IMR-90 (cell line): ENCODE measurements around the gene SLC31A1. TPM values are rescaled to one million over a fixed set of nuclear protein-coding genes. Genes with fewer than 3 reads are reported as not detected.

ENCODE experiments used
- ATAC-seq: fragments of 200-7000 bp; cut with Tn5 transposase; 2 replicates; pipeline ENCODE4 v1.9.1; 2020; ENCODE audit warnings: low read depth, mild to moderate bottlenecking, moderate library complexity
- Bru-seq: library from RNA; stranded (reverse); fragments of 400-500 nt; gene quantifications from one replicate; lab custom pipeline; 2021; lab: Mats Ljungman, UMichigan
- BruChase-seq, 2 experiments: library from RNA; stranded (reverse); fragments of 400-500 nt; gene quantifications; one replicate each; lab custom pipeline; 2021; lab: Mats Ljungman, UMichigan
- BruUV-seq: library from RNA; stranded (reverse); fragments of 400-500 nt; replicated peaks from 2 replicates; lab custom pipeline; 2021; lab: Mats Ljungman, UMichigan
- CTCF ChIA-PET: fragments of 300-600 bp; formaldehyde crosslinking; extraction: SDS; loops from one replicate; lab custom pipeline; 2021; ENCODE audit warnings: antibody characterized with exemption; lab: Yijun Ruan, JAX
- POLR2A ChIA-PET: fragments of 300-600 bp; sonication (Branson Sonifier 250); formaldehyde crosslinking; loops from one replicate; lab custom pipeline; 2022; ENCODE audit warnings: antibody characterized with exemption; ENCODE audit not compliant: unreplicated experiment; lab: Charles Lee
- DNase-seq: peaks from one replicate; pipeline ENCODE4 v3.0.0; 2013
- H2AFZ ChIP-seq: replicated peaks from 2 replicates; pipeline ENCODE3; 2013; ENCODE audit warnings: low read length, mild to moderate bottlenecking; ENCODE audit not compliant: poor library complexity
- H2AK5ac ChIP-seq: 2 replicates; pipeline ENCODE4 v1.6.1; 2013; ENCODE audit warnings: low read depth, low read length, inconsistent platforms
- H2AK9ac ChIP-seq: replicated peaks from 2 replicates; pipeline ENCODE3; 2013; ENCODE audit warnings: mild to moderate bottlenecking, low read depth, low read length, moderate library complexity; ENCODE audit not compliant: poor library complexity
- H2BK120ac ChIP-seq: 2 replicates; pipeline ENCODE4 v1.6.1; 2013; ENCODE audit warnings: low read depth, low read length, inconsistent platforms
- H2BK15ac ChIP-seq: 3 replicates; pipeline ENCODE4 v1.6.1; 2013; ENCODE audit warnings: low read depth, low read length, inconsistent platforms
- H2BK20ac ChIP-seq: 2 replicates; pipeline ENCODE4 v1.6.1; 2013; ENCODE audit warnings: low read depth, mild to moderate bottlenecking, inconsistent platforms, low read length, moderate library complexity
- H2BK5ac ChIP-seq: 2 replicates; pipeline ENCODE4 v1.6.1; 2013; ENCODE audit warnings: mild to moderate bottlenecking, low read depth, low read length, inconsistent platforms; ENCODE audit not compliant: poor library complexity, severe bottlenecking
- H3K14ac ChIP-seq: replicated peaks from 2 replicates; pipeline ENCODE4 v1.6.1; 2013; ENCODE audit warnings: low read depth, low read length, inconsistent platforms
- H3K18ac ChIP-seq: 2 replicates; pipeline ENCODE4 v1.6.1; 2013; ENCODE audit warnings: low read depth, low read length, control low read depth
- H3K23ac ChIP-seq: 2 replicates; pipeline ENCODE4 v1.6.1; 2013; ENCODE audit warnings: low read depth, low read length, inconsistent platforms
- H3K27ac ChIP-seq: 2 replicates; pipeline ENCODE4 v1.5.1; 2013; ENCODE audit warnings: mild to moderate bottlenecking, control low read depth, low read length; ENCODE audit not compliant: insufficient read depth
- H3K27me3 ChIP-seq: 2 replicates; pipeline ENCODE4 v1.6.1; 2013; ENCODE audit warnings: low read length; ENCODE audit not compliant: control insufficient read depth, insufficient read depth
- H3K36me3 ChIP-seq: 2 replicates; pipeline ENCODE4 v1.6.1; 2013; ENCODE audit warnings: low read length, mixed read lengths; ENCODE audit not compliant: control insufficient read depth, insufficient read depth
- H3K4ac ChIP-seq: 2 replicates; pipeline ENCODE4 v1.6.1; 2013; ENCODE audit warnings: low read depth, low read length, inconsistent platforms
- H3K4me1 ChIP-seq: 2 replicates; pipeline ENCODE4 v1.6.1; 2013; ENCODE audit warnings: low read length, mixed read lengths; ENCODE audit not compliant: control insufficient read depth, insufficient read depth
- H3K4me2 ChIP-seq: 2 replicates; pipeline ENCODE4 v1.6.1; 2013; ENCODE audit warnings: low read depth, mild to moderate bottlenecking, control low read depth, low read length, moderate library complexity
- H3K4me3 ChIP-seq: 2 replicates; pipeline ENCODE4 v1.5.1; 2013; ENCODE audit warnings: low read depth, mild to moderate bottlenecking, control low read depth, low read length, moderate library complexity; ENCODE audit not compliant: insufficient read depth
- H3K56ac ChIP-seq: 2 replicates; pipeline ENCODE4 v1.6.1; 2013; ENCODE audit warnings: low read length, inconsistent platforms; ENCODE audit not compliant: insufficient read depth; ENCODE audit errors: extremely low read depth
- H3K79me1 ChIP-seq, 2 experiments: 2 replicates each; pipeline ENCODE4 v1.6.1; 2013; ENCODE audit warnings: low read length in 2 of 2, inconsistent platforms in 1 of 2, low read depth in 1 of 2
- H3K9ac ChIP-seq: 2 replicates; pipeline ENCODE4 v1.6.1; 2013; ENCODE audit warnings: low read depth, low read length, control low read depth
- H3K9me1 ChIP-seq: 2 replicates; pipeline ENCODE4 v1.6.1; 2013; ENCODE audit warnings: low read length, inconsistent platforms; ENCODE audit not compliant: insufficient read depth
- H3K9me3 ChIP-seq: 2 replicates; pipeline ENCODE4 v1.6.1; 2013; ENCODE audit warnings: low read length; ENCODE audit not compliant: control insufficient read depth, insufficient read depth
- H4K20me1 ChIP-seq: 2 replicates; pipeline ENCODE4 v1.6.1; 2013; ENCODE audit warnings: low read length, inconsistent platforms; ENCODE audit not compliant: insufficient read depth
- H4K5ac ChIP-seq: 2 replicates; pipeline ENCODE4 v1.6.1; 2013; ENCODE audit warnings: mild to moderate bottlenecking, low read depth, low read length, control low read depth
- H4K8ac ChIP-seq, 2 experiments: 2 replicates each; pipeline ENCODE4 v1.6.1; 2013; ENCODE audit warnings: low read depth in 2 of 2, low read length in 2 of 2, control low read depth in 1 of 2, inconsistent platforms in 1 of 2
- H4K91ac ChIP-seq: 2 replicates; pipeline ENCODE4 v1.6.1; 2013; ENCODE audit warnings: low read depth, low read length, inconsistent platforms; ENCODE audit not compliant: insufficient read depth
- BHLHE40 ChIP-seq: fragments of 150-350 bp; IDR thresholded peaks from 2 replicates; pipeline ENCODE4 v1.6.1; 2016; ENCODE audit warnings: mild to moderate bottlenecking, low read depth, low read length
- CEBPB ChIP-seq: IDR thresholded peaks from 2 replicates; pipeline ENCODE4 v1.6.1; 2012; ENCODE audit warnings: low read depth, low read length, improper control_type of control experiment
- CHD1 ChIP-seq: IDR thresholded peaks from 2 replicates; pipeline ENCODE4 v1.6.1; 2012; ENCODE audit warnings: low read depth, low read length, improper control_type of control experiment
- ELK1 ChIP-seq: fragments of 150-350 bp; IDR thresholded peaks from 2 replicates; pipeline ENCODE4 v1.6.1; 2016; ENCODE audit warnings: low read depth, mild to moderate bottlenecking, low read length, moderate library complexity, borderline replicate concordance
- MAFK ChIP-seq: IDR thresholded peaks from 2 replicates; pipeline ENCODE4 v1.6.1; 2012; ENCODE audit warnings: low read depth, low read length, improper control_type of control experiment
- MAZ ChIP-seq: IDR thresholded peaks from 2 replicates; pipeline ENCODE4 v1.6.1; 2012; ENCODE audit warnings: low read depth, mild to moderate bottlenecking, low read length, improper control_type of control experiment, moderate library complexity, borderline replicate concordance
- MXI1 ChIP-seq: IDR thresholded peaks from 2 replicates; pipeline ENCODE4 v1.6.1; 2012; ENCODE audit warnings: low read depth, mild to moderate bottlenecking, low read length, moderate library complexity, borderline replicate concordance
- NFE2L2 ChIP-seq: fragments of 150-350 bp; IDR thresholded peaks from 2 replicates; pipeline ENCODE4 v1.6.1; 2016; ENCODE audit warnings: low read depth, mild to moderate bottlenecking, low read length
- POLR2A ChIP-seq: IDR thresholded peaks from 2 replicates; pipeline ENCODE4 v1.6.1; 2012; ENCODE audit warnings: mild to moderate bottlenecking, low read depth, low read length
- RFX5 ChIP-seq: IDR thresholded peaks from 2 replicates; pipeline ENCODE4 v1.8.0; 2012; ENCODE audit warnings: low read depth, mild to moderate bottlenecking, low read length, moderate library complexity
- SMC3 ChIP-seq: fragments of 150-350 bp; IDR thresholded peaks from 2 replicates; pipeline ENCODE4 v1.6.1; 2016; ENCODE audit warnings: low read depth, mild to moderate bottlenecking, antibody characterized with exemption, low read length, moderate library complexity
- WGBS, 2 experiments: methylation state at CpG; one replicate each; pipeline versions ENCODE4 v1.1.5 to v1.1.7; 2013; ENCODE audit warnings: missing lambda C conversion rate in 2 of 2; ENCODE audit not compliant: insufficient read length in 1 of 2; ENCODE audit errors: extremely low coverage in 2 of 2; 5-methylcytosine and 5-hydroxymethylcytosine counted together
- dilution Hi-C: fragments of 300-500 bp; cut with HindIII; formaldehyde crosslinking; loops from one replicate; pipeline ENCODE4 v1.14.3; 2018; ENCODE audit warnings: low sequenced_read_pairs; ENCODE audit not compliant: unreplicated experiment
- in situ Hi-C: fragments of 300-500 bp; cut with MboI; formaldehyde crosslinking; loops from 3 replicates; pipeline ENCODE4 v1.14.3; 2019; ENCODE audit warnings: low sequenced_read_pairs, inconsistent platforms, mixed read lengths
- intact Hi-C: fragments of 100-400 bp; cut with micrococcal nuclease; formaldehyde crosslinking; loops from 2 replicates; pipeline ENCODE4 v1.10.0; 2022
- long read RNA-seq: library from polyadenylated mRNA; unstranded; transcript quantifications from one replicate; pipeline ENCODE4 v2.0.0, GENCODE V29; 2021; ENCODE audit not compliant: unreplicated experiment
- polyA plus RNA-seq, 3 experiments: library from polyadenylated mRNA; depleted of rRNA; stranded (reverse); fragments of >200 nt; gene quantifications; 2 replicates each; pipeline ENCODE4 v1.2.3, GENCODE V29; 2012; ENCODE audit warnings: low replicate concordance in 1 of 3
- total RNA-seq: library from RNA; depleted of rRNA; stranded (reverse); fragments of >200 nt; gene quantifications from 2 replicates; pipeline ENCODE4 v1.2.3, GENCODE V29; 2012; rRNA removed
- TF ChIP-seq, protein P1 (sequence below): fragments of 150-350 bp; IDR thresholded peaks from 2 replicates; pipeline ENCODE4 v1.6.1; 2017; ENCODE audit warnings: mild to moderate bottlenecking, antibody characterized with exemption, low read length, low read depth

Gene SLC31A1
- total RNA-seq (23.3 and 27.5 TPM in 2 replicates), polyA plus RNA-seq (2012; rRNA removed) (16.4 and 17.9 TPM in 2 replicates), Bru-seq, nascent RNA (percentile 93 among the genes with signal in this experiment), BruChase-seq, experiment 1, labeled RNA remaining after a 6-hour chase (percentile 96 among the genes with signal in this experiment), BruChase-seq, experiment 2, labeled RNA remaining after a 2-hour chase (percentile 94 among the genes with signal in this experiment)
- polyA plus RNA-seq (2012; cell fraction: cytosol; rRNA removed), result 9.3 and 10.2 TPM in 2 replicates
- polyA plus RNA-seq (2012; cell fraction: nucleus; rRNA removed; ENCODE audit: low replicate concordance), result 1.9 and 7.6 TPM in 2 replicates
- long read RNA-seq, full-length matches to known transcripts, result 87 of 113 reads
- long read RNA-seq, partial matches to known transcripts, result 17 of 113 reads
- long read RNA-seq, other reads (novel, unspliced or antisense), result 9 of 113 reads

DNA sequence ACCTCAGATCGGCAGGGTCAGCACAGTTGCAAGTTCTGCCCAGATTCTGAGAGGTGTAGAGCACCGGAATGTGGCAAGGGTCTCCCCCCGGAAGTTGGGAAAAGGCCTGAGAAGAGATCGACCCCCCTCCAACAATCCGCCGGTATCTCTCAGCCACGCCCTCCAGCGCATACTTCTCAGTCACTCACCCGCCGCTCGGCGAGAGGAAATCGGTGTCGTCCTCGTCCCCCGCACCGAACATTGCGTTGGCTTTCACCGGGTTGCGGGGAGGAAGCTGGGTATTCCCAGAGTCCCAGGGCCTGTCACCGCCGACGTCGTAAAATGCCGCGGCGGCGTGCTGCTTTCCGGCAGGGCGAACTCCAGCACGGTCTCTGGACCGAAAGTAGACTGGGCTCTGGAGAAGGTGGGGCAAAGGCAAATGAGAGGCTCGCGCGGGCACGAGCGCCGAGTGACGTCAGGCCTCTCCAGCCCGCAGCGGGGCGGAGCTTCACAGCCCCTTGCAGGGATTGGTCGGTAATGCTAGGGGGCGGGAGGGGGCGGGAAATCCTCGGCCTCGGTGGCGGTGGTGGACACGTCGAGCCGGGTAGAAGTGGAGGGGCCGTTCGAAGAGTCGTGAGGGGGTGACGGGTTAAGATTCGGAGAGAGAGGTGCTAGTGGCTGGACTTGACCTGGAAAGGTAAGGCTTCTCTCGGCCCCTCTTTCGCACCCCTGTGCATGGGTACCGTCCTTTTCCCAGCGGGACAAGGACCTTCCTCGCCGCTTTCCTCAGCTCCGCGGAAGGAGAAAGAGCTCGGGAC, at the start of gene SLC31A1, which contains the start of gene FKBP15:
TSS of gene SLC31A1 (plus strand) at position 542 of the 797 bp plus-strand sequence. CDS start 34,605 bp downstream, outside the sequence.
TSS of gene FKBP15 (minus strand) at position 275 of the 797 bp plus-strand sequence. CDS start at position 241, 34 bp downstream.
- H3K4ac ChIP-seq, result peak within 1 kb of the TSS; percentile 88
- peak within 1 kb of the TSS; percentile 83 for H4K5ac ChIP-seq
- peak within 1 kb of the TSS; percentile 90 for H2BK5ac ChIP-seq
- no peaks in the 10 kb centered on the region; the same call in 1 of the 2 replicates for H3K9me1 ChIP-seq
- H3K27ac ChIP-seq, result peak within 1 kb of the TSS; percentile 95
- no peaks in the 10 kb centered on the region for H3K9me3 ChIP-seq
- no TSS peak for BruUV-seq
- H4K91ac ChIP-seq, result peak within 1 kb of the TSS; percentile 89
- peak within 1 kb of the TSS; percentile 98 for H2AFZ ChIP-seq
- DNase-seq (peak; percentile 99), ATAC-seq (peak; percentile 97)
- no peaks in the 10 kb centered on the region for H3K27me3 ChIP-seq
- H2AK5ac ChIP-seq, result peak within 1 kb of the TSS; percentile 78
- ChIA-PET POLR2A (interaction anchor here (0.5 to 1.0 kb wide), 5 partner anchors 10 to 161 kb away, joined by 4 to 19 read pairs (median 5); partner anchors contain the start of gene SLC31A2), CTCF (interaction anchor here (0.7 to 1.3 kb wide), 2 partner anchors 14 to 54 kb away, joined by 3 to 4 read pairs; partner anchors contain the start of genes CDC26 and PRPF4)
- in situ Hi-C loops, result no loop called here
- 0% methylated on average over 33 of the region's 65 CpGs; no CpG with 5 or more reads in 1 of the 2 experiments for WGBS, 2 experiments
- H3K9ac ChIP-seq, result peak within 1 kb of the TSS; percentile 94
- peak within 1 kb of the TSS; percentile 61; the same call in 2 of the 3 replicates for H2BK15ac ChIP-seq
- H3K36me3 ChIP-seq, result no peaks in the 10 kb centered on the region
- peaks cover 10% of the 10 kb centered on the region for H3K4me1 ChIP-seq
- H3K23ac ChIP-seq, result peak within 1 kb of the TSS; percentile 98
- peaks cover 4% of the 10 kb centered on the region; the same call in 1 of the 2 replicates for H4K20me1 ChIP-seq
- H3K56ac ChIP-seq, result peak within 1 kb of the TSS; percentile 89
- peak within 1 kb of the TSS; percentile 74 for H3K18ac ChIP-seq
- peak within 1 kb of the TSS; percentile 92 for H3K14ac ChIP-seq
- H3K4me3 ChIP-seq, result peak within 1 kb of the TSS; percentile 86
- intact Hi-C loops, result loop anchor here (1.0 to 2.0 kb wide), 2 partner anchors 32 to 54 kb away; partner anchors contain the start of genes CDC26 and PRPF4
- peak within 1 kb of the TSS; percentile 60; the same call in 1 of the 2 replicates for H2BK20ac ChIP-seq
- peak within 1 kb of the TSS; percentile 99 for H3K4me2 ChIP-seq
- H3K79me1 ChIP-seq, result peaks cover 33 to 65% of the 10 kb centered on the region in 2 experiments
- peak within 1 kb of the TSS; percentile 60 for H2BK120ac ChIP-seq
- H2AK9ac ChIP-seq, result peak within 1 kb of the TSS; percentile 43
- dilution Hi-C loops, result no loop called here
- H4K8ac ChIP-seq, result peak within 1 kb of the TSS; percentile 90 to 98
- no peak for TF ChIP-seq NFE2L2
- no peak for TF ChIP-seq SMC3
- TF ChIP-seq MAZ, result peak; percentile 70; the same call in 1 of the 2 replicates
- TF ChIP-seq CEBPB, result peak; percentile 37; the same call in 1 of the 2 replicates
- TF ChIP-seq RFX5, result no peak
- no peak for TF ChIP-seq CHD1
- TF ChIP-seq MAFK, result no peak
- peak; percentile 95 for TF ChIP-seq POLR2A
- TF ChIP-seq, protein P1, sequence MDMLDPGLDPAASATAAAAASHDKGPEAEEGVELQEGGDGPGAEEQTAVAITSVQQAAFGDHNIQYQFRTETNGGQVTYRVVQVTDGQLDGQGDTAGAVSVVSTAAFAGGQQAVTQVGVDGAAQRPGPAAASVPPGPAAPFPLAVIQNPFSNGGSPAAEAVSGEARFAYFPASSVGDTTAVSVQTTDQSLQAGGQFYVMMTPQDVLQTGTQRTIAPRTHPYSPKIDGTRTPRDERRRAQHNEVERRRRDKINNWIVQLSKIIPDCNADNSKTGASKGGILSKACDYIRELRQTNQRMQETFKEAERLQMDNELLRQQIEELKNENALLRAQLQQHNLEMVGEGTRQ, result peak; percentile 78
- peak; percentile 90 for TF ChIP-seq BHLHE40
- no peak for TF ChIP-seq ELK1
- peak; percentile 67; the same call in 1 of the 2 replicates for TF ChIP-seq MXI1
